WI38 (cell line): ENCODE data around the gene TEX35.
"Not testable (repeated sequence)": the region's sequence is repeated elsewhere in the genome, so short reads cannot be mapped to it uniquely, and the experiment has no call there.

ENCODE experiments used
- H3K4me3 ChIP-seq: 2 replicates; pipeline ENCODE4 v1.5.1; 2011; ENCODE audit warnings: low read depth, mild to moderate bottlenecking, control low read depth, low read length
- CTCF ChIP-seq: IDR thresholded peaks from 2 replicates; pipeline ENCODE4 v1.5.1; 2012; ENCODE audit warnings: low read depth, mild to moderate bottlenecking, control low read depth, low read length

TEX35 gene

GRCh38 chr1:178548108-178548507, 35.2 kb downstream of the TEX35 start:
- H3K4me3 ChIP-seq, result no peak overlapping the region
- no peak for TF ChIP-seq CTCF

GRCh38 chr1:178551307-178551706, 38.4 kb downstream of the TEX35 start:
- TF ChIP-seq CTCF, result no peak

GRCh38 chr1:178551940-178552339, 39.0 kb downstream of the TEX35 start:
- TF ChIP-seq CTCF, result no peak
- H3K4me3 ChIP-seq, result no peak overlapping the region

More at GRCh38 chr1:178551307-178551706, 38.4 kb downstream of the TEX35 start:
- H3K4me3 ChIP-seq, result no peak overlapping the region

GRCh38 chr1:178552856-178553255, 39.9 kb downstream of the TEX35 start:
- H3K4me3 ChIP-seq, result no peak overlapping the region
- TF ChIP-seq CTCF, result no peak

GRCh38 chr1:178554351-178554750, 41.4 kb downstream of the TEX35 start:
- not testable (repeated sequence) for H3K4me3 ChIP-seq

- H3K4me3 ChIP-seq, result not testable (repeated sequence)
These were observed 42.7 kb downstream of the TEX35 start for GRCh38 chr1:178555613-178556012.

- H3K4me3 ChIP-seq, result not testable (repeated sequence)
These were observed 45.9 kb downstream of the TEX35 start for GRCh38 chr1:178558816-178559215.

- TF ChIP-seq CTCF, result no peak
- no peak overlapping the region for H3K4me3 ChIP-seq
These were observed 48.0 kb downstream of the TEX35 start for GRCh38 chr1:178560871-178561376.

GRCh38 chr1:178563099-178563820, 50.4 kb downstream of the TEX35 start:
- no peak for TF ChIP-seq CTCF
- no peak overlapping the region for H3K4me3 ChIP-seq
